Sigmoid colon (tissue), 7 donors: ENCODE measurements around the gene RPL12. TPM values are rescaled to one million over a fixed set of nuclear protein-coding genes. Genes with fewer than 3 reads are reported as not detected.

Experiments
- DNase-seq: peaks from one replicate; pipeline ENCODE4 v3.0.0-alpha.2; 2019
- H3K27ac ChIP-seq, 4 donors: fragments of 200-600 bp; sonication (generic); one replicate each; pipeline ENCODE4 v1.5.1; 2016 to 2019; ENCODE audit warnings: mild to moderate bottlenecking in 1 of 4
- H3K27me3 ChIP-seq, 3 donors: fragments of 200-600 bp; sonication (generic); one replicate each; pipeline ENCODE4 v1.5.1; 2019; ENCODE audit warnings: mild to moderate bottlenecking in 1 of 3
- H3K36me3 ChIP-seq, 4 donors: fragments of 200-600 bp; sonication (generic); one replicate each; pipeline ENCODE4 v1.5.1; 2016 to 2019
- H3K4me1 ChIP-seq, 4 donors: fragments of 200-600 bp; sonication (generic); one replicate each; pipeline ENCODE4 v1.5.1; 2017 to 2019
- H3K4me3 ChIP-seq, 4 donors: fragments of 200-600 bp; sonication (generic); one replicate each; pipeline ENCODE4 v1.5.1; 2017 to 2019; ENCODE audit warnings: mild to moderate bottlenecking in 2 of 4, moderate library complexity in 1 of 4
- H3K9me3 ChIP-seq, 4 donors: fragments of 200-600 bp in 3 of 4; sonication (generic) in 3 of 4; one replicate each; pipeline versions ENCODE4 v1.5.1 to v1.6.1; 2013 to 2019
- EP300 ChIP-seq, 4 donors: sonication (generic); formaldehyde crosslinking; IDR thresholded peaks; one replicate each; pipeline ENCODE4 v1.6.1; 2017; ENCODE audit warnings: antibody characterized with exemption in 4 of 4
- POLR2A ChIP-seq, 2 donors: fragments of 450-650 bp; IDR thresholded peaks; one replicate each; pipeline ENCODE4 v1.6.1; 2016; ENCODE audit warnings: antibody characterized with exemption in 2 of 2, mild to moderate bottlenecking in 2 of 2, moderate library complexity in 2 of 2
- POLR2AphosphoS5 ChIP-seq, 4 donors: sonication (generic); formaldehyde crosslinking; IDR thresholded peaks; one replicate each; pipeline ENCODE4 v1.6.1; 2017; ENCODE audit warnings: antibody characterized with exemption in 4 of 4
- WGBS, 2 donors: extraction: QIAGEN DNeasy Blood & Tissue Kit; methylation state at CpG; one replicate each; pipeline ENCODE4 v1.1.7; 2013; 5-methylcytosine and 5-hydroxymethylcytosine counted together
- intact Hi-C: fragments of 100-400 bp; cut with DNase I; formaldehyde crosslinking; loops from one replicate; pipeline ENCODE4 v1.15.1; 2023
- polyA plus RNA-seq, 3 donors: library from polyadenylated mRNA; stranded (reverse); fragments of 200-250 nt; gene quantifications; one replicate each; pipeline ENCODE4 v1.2.3, GENCODE V29; 2013
- total RNA-seq, 4 donors: library from RNA; depleted of rRNA; stranded (reverse); fragments of >200 nt; gene quantifications; one replicate each; pipeline ENCODE4 v1.1.0, GENCODE V29; 2016
- TF ChIP-seq, protein P1 (sequence below), 4 experiments: fragments of 450-650 bp in 3 of 4; fragments of 200-600 bp in 1 of 4; IDR thresholded peaks; one replicate each; pipeline ENCODE4 v1.5.1; 2016 to 2019; ENCODE audit warnings: antibody characterized with exemption in 4 of 4, mild to moderate bottlenecking in 3 of 4, moderate library complexity in 2 of 4
- donor health status: healthy with polysubstance abuse.
- donor health status: Bipolar disorder and iron deficiency.
- donor health status: healthy.

RPL12 gene
- total and polyA plus RNA-seq, 7 donors: 2,492 to 5,061 (median 2,965) TPM

- Histone ChIP-seq H3K27ac (peak overlapping the region in 2 of 4 donors; percentile 65 to 73), H3K9me3 (no peaks in the 10 kb centered on the region), H3K4me3 (no peak overlapping the region), H3K4me1 (peaks cover 0 to 40% (median 18%) of the 10 kb centered on the region in 4 donors), H3K36me3 (peaks cover 17 to 80% (median 34%) of the 10 kb centered on the region in 4 donors), H3K27me3 (no peaks in the 10 kb centered on the region)
- no peak for DNase-seq
- TF ChIP-seq, protein P1, sequence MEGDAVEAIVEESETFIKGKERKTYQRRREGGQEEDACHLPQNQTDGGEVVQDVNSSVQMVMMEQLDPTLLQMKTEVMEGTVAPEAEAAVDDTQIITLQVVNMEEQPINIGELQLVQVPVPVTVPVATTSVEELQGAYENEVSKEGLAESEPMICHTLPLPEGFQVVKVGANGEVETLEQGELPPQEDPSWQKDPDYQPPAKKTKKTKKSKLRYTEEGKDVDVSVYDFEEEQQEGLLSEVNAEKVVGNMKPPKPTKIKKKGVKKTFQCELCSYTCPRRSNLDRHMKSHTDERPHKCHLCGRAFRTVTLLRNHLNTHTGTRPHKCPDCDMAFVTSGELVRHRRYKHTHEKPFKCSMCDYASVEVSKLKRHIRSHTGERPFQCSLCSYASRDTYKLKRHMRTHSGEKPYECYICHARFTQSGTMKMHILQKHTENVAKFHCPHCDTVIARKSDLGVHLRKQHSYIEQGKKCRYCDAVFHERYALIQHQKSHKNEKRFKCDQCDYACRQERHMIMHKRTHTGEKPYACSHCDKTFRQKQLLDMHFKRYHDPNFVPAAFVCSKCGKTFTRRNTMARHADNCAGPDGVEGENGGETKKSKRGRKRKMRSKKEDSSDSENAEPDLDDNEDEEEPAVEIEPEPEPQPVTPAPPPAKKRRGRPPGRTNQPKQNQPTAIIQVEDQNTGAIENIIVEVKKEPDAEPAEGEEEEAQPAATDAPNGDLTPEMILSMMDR (IDR thresholded peaks at IDR 0.05): no peak
- no peak for TF ChIP-seq EP300 (IDR thresholded peaks at IDR 0.05)
- no peak for TF ChIP-seq POLR2AphosphoS5 (IDR thresholded peaks at IDR 0.05)
- TF ChIP-seq POLR2A (IDR thresholded peaks at IDR 0.05): no peak
- intact Hi-C loops: no loop called here
- 91 to 93% methylated on average over 20 of the region's 20 CpGs for WGBS, 2 donors
Observed at GRCh38 chr9:127405344-127406125, 45.7 kb downstream of the RPL12 start.

DNA sequence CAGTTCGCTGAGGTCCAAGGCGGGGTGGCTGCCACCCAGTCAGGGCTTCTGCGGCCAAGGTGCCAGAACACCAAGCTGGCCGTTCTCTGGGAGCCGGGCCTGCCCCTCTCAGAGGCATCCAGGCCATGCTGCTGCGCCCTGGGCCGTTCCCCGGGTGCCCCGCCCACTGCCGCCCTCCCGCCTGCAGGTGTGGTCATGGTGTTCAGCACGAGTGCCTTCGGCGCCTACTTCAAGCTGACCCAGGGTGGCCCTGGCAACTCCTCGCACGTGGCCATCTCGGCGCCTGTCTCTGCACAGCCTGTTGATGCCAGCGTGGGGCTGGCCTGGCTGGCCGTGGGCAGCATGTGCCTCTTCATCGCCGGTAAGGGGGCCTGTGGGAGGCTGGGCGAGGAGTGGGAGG is 46.6 kb downstream of the RPL12 start:
- WGBS, 2 donors: 85 to 92% methylated on average over 23 of the region's 23 CpGs
- Histone ChIP-seq H3K4me1 (peaks cover 0 to 49% (median 22%) of the 10 kb centered on the region in 4 donors), H3K36me3 (peaks cover 17 to 89% (median 38%) of the 10 kb centered on the region in 4 donors), H3K9me3 (no peaks in the 10 kb centered on the region), H3K4me3 (no peak overlapping the region), H3K27ac (peak overlapping the region in 2 of 4 donors; percentile 3 to 28), H3K27me3 (no peaks in the 10 kb centered on the region)
- intact Hi-C loops: no loop called here
- DNase-seq: no peak
- TF ChIP-seq EP300 (IDR thresholded peaks at IDR 0.05): no peak
- TF ChIP-seq POLR2AphosphoS5 (IDR thresholded peaks at IDR 0.05): no peak

DNA sequence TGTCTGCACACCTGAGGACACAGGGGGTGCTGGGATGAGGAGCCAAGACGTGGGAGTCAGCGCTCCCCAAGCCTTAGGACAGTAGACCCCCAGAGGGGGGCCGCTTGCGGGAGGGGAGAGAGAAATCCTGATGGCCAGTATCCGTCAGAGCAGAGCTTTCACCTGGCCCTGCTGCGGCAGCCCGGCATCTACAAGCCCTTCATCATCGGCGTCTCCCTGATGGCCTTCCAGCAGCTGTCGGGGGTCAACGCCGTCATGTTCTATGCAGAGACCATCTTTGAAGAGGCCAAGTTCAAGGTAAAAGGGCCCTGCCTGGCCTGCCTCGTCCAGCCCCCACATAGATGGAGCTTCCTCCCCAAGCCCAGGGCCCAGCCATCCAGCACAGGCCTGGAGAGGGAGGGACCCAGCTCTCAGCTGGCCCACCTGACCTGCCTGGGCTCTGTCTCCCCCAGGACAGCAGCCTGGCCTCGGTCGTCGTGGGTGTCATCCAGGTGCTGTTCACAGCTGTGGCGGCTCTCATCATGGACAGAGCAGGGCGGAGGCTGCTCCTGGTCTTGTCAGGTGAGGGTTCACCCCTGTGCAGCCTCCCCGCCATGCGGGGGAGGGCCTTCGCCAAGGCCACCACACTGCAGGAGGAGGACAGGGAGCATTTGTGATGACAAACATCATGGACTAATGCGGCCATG is 47.6 kb downstream of the RPL12 start:
- peaks cover 0 to 59% (median 32%) of the 10 kb centered on the region in 4 donors for H3K4me1 ChIP-seq
- no peaks in the 10 kb centered on the region for H3K9me3 ChIP-seq
- peak overlapping the region in 2 of 4 donors; percentile 53 to 59 for H3K27ac ChIP-seq
- H3K36me3 ChIP-seq: peaks cover 17 to 89% (median 38%) of the 10 kb centered on the region in 4 donors
- DNase-seq: no peak
- no peaks in the 10 kb centered on the region for H3K27me3 ChIP-seq
- WGBS, 2 donors: 90 to 91% methylated on average over 22 of the region's 22 CpGs
- no peak overlapping the region for H3K4me3 ChIP-seq
- intact Hi-C loops: no loop called here
- TF ChIP-seq, protein P1 (IDR thresholded peaks at IDR 0.05): no peak
- TF ChIP-seq EP300 (IDR thresholded peaks at IDR 0.05) (no peak), POLR2A (IDR thresholded peaks at IDR 0.05) (no peak), POLR2AphosphoS5 (IDR thresholded peaks at IDR 0.05) (no peak)

GRCh38 chr9:127402401-127403090 is 48.7 kb downstream of the RPL12 start:
- Histone ChIP-seq H3K4me1 (peaks cover 0 to 63% (median 40%) of the 10 kb centered on the region in 4 donors), H3K4me3 (no peak overlapping the region)
- intact Hi-C loops: no loop called here

GRCh38 chr9:127399736-127400269 is 51.4 kb downstream of the RPL12 start:
- no peak for DNase-seq
- intact Hi-C loops: loop anchor here (5.0 kb wide), 1 partner anchor 153 kb away; no protein-coding TSS in a partner anchor
- Histone ChIP-seq H3K4me1 (peaks cover 0 to 59% (median 39%) of the 10 kb centered on the region in 4 donors), H3K27ac (peak overlapping the region in 1 of 4 donors; percentile 7), H3K27me3 (no peaks in the 10 kb centered on the region), H3K9me3 (no peaks in the 10 kb centered on the region), H3K4me3 (no peak overlapping the region), H3K36me3 (peaks cover 2 to 52% (median 22%) of the 10 kb centered on the region in 4 donors)
- TF ChIP-seq EP300 (IDR thresholded peaks at IDR 0.05) (no peak), POLR2A (IDR thresholded peaks at IDR 0.05) (no peak), POLR2AphosphoS5 (IDR thresholded peaks at IDR 0.05) (no peak)
- TF ChIP-seq, protein P1 (IDR thresholded peaks at IDR 0.05): no peak
- 94 to 97% methylated on average over 14 of the region's 14 CpGs for WGBS, 2 donors

More at GRCh38 chr9:127402401-127403090, 48.7 kb downstream of the RPL12 start:
- DNase-seq: no peak
- peak overlapping the region in 3 of 4 donors; percentile 13 to 59 (median 53) for H3K27ac ChIP-seq
- peaks cover 17 to 78% (median 38%) of the 10 kb centered on the region in 4 donors for H3K36me3 ChIP-seq
- WGBS, 2 donors: 78 to 89% methylated on average over 18 of the region's 18 CpGs
- no peak for TF ChIP-seq POLR2AphosphoS5 (IDR thresholded peaks at IDR 0.05)
- H3K9me3 ChIP-seq: no peaks in the 10 kb centered on the region
- no peaks in the 10 kb centered on the region for H3K27me3 ChIP-seq
